ENCODE measurements around the gene CDC14B. TPM values are rescaled to one million over a fixed set of nuclear protein-coding genes. Genes with fewer than 3 reads are reported as not detected.
A peak's percentile ranks its signal among the peaks of the same experiment; 100 is the strongest.

CDC14B gene
- total and polyA plus RNA-seq, 3 donors from 2014 or later, result 33.1 to 44.0 (median 33.7) TPM

DNA sequence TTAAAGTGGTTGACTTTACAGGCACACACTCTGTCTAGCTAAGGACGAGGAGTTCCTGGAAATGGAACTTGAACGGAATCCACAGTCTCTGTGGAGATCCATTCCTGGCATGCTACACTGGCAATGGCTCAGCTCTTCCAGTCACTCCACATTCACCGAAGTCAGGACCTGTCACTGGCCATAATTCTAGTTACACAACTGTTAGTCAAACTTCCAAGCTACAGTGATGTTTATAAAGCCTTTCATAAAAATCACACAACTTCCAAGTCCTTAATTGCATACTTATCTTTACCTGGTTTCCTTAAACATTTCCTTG, 15.7 kb downstream of the CDC14B start:
- H3K27me3 ChIP-seq, result no peaks in the 10 kb centered on the region
- 39 to 45% methylated on average over 3 of the region's 3 CpGs for WGBS, 2 donors
- no peak overlapping the region for H3K4me3 ChIP-seq
- H3K36me3 ChIP-seq (ENCODE audit: low read depth, missing control alignments), result no peaks in the 10 kb centered on the region
- no peak for DNase-seq
- H3K4me1 ChIP-seq, result no peaks in the 10 kb centered on the region
- intact Hi-C loops (cut with DNase I; ENCODE audit: low total_unique reads), result no loop called here
- H3K27ac ChIP-seq, result peak overlapping the region; percentile 18 to 76
- TF ChIP-seq CTCF (IDR thresholded peaks at IDR 0.05) (no peak), POLR2A (IDR thresholded peaks at IDR 0.05) (no peak)
- no peaks in the 10 kb centered on the region for H3K9me3 ChIP-seq

DNA sequence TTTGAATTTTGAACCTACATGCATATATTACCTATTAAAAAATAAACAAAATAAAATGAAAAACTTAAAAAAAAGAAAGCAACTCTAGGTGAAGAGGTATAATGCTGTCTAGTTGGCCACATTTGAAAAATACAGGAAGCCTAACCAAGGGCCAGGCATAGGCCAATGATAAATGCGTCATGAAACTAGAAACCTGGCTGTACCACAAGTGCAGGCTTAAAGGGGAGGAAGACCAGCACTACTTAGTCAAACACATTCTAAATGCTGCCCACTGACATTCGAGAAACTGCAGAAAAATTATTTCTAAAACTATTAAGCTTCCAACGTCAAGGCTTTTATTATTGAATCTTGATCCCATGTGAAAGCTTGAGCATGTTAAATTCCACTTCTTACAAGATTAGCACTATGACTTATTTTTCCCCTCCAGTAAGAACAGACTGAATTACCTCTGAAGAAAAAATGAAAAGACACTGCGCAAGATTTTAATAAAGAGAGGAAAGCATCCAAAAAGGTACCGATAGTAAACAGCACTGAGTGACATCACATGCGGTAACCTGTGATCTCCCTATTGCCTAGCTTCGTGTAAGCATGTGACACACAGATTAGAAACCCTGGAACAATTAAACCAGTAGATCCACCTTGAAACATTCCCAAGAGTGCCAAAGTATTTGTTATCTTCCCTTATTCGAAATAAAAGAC, 16.2 kb downstream of the CDC14B start:
- intact Hi-C loops (cut with DNase I; ENCODE audit: low total_unique reads), result no loop called here
- no peaks in the 10 kb centered on the region for H3K36me3 ChIP-seq (ENCODE audit: low read depth, missing control alignments)
- no peak for TF ChIP-seq CTCF (IDR thresholded peaks at IDR 0.05)
- no peak for TF ChIP-seq POLR2A (IDR thresholded peaks at IDR 0.05)
- no peaks in the 10 kb centered on the region for H3K27me3 ChIP-seq
- H3K4me1 ChIP-seq, result no peaks in the 10 kb centered on the region
- no peak overlapping the region for H3K4me3 ChIP-seq
- WGBS, 2 donors, result 50 to 57% methylated on average over 8 of the region's 8 CpGs
- no peak for DNase-seq
- H3K9me3 ChIP-seq, result no peaks in the 10 kb centered on the region
- H3K27ac ChIP-seq, result peak overlapping the region; percentile 18 to 76

DNA sequence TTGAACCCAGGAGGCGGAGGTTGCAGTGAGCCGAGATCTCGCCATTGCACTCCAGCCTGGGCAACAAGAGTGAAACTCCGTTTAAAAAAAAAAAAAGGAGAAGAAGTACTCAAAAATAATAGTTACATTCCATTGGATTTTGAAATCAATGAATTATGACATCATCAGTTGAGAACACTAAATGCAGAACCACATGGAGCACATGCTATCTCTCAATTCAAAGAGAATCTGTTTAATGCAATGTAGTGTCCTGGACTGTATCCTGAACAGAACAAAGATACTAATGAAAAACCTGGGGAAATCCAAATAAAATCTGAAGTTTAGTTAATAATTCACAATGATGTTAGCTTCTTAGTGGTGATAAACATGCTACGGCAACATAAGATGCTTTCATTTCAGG, 20.3 kb downstream of the CDC14B start:
- intact Hi-C loops (cut with DNase I; ENCODE audit: low total_unique reads), result no loop called here
- Histone ChIP-seq H3K27me3 (no peaks in the 10 kb centered on the region), H3K4me1 (no peaks in the 10 kb centered on the region), H3K36me3 (ENCODE audit: low read depth, missing control alignments) (no peaks in the 10 kb centered on the region), H3K27ac (no peak overlapping the region), H3K4me3 (no peak overlapping the region), H3K9me3 (no peaks in the 10 kb centered on the region)
- DNase-seq, result no peak
- TF ChIP-seq POLR2A (IDR thresholded peaks at IDR 0.05) (no peak), CTCF (IDR thresholded peaks at IDR 0.05) (no peak)
- 91 to 94% methylated on average over 5 of the region's 5 CpGs for WGBS, 2 donors

- Histone ChIP-seq H3K4me3 (no peak overlapping the region), H3K27ac (no peak overlapping the region), H3K4me1 (no peaks in the 10 kb centered on the region), H3K27me3 (no peaks in the 10 kb centered on the region), H3K9me3 (no peaks in the 10 kb centered on the region), H3K36me3 (ENCODE audit: low read depth, missing control alignments) (no peaks in the 10 kb centered on the region)
- TF ChIP-seq POLR2A (IDR thresholded peaks at IDR 0.05), result no peak
- TF ChIP-seq CTCF (IDR thresholded peaks at IDR 0.05), result no peak
- 82 to 83% methylated on average over 5 of the region's 5 CpGs for WGBS, 2 donors
- intact Hi-C loops (cut with DNase I; ENCODE audit: low total_unique reads), result no loop called here
- DNase-seq, result no peak
Observed at GRCh38 chr9:96596601-96597111, 23.0 kb downstream of the CDC14B start.
